Stimulated activated CD4-positive, alpha-beta T cell treated with anti-CD3 and anti-CD28 coated beads, Interleukin-4, amount 100 ng/mL, for 1 hour (primary cell): ENCODE measurements around the gene PRDM16.

Source experiments
- DNase-seq: peaks from one replicate; pipeline ENCODE4 v3.0.0-alpha.2; 2020

Gene PRDM16

GRCh38 chr1:3170561-3171453, 101.8 kb downstream of the PRDM16 start:
- DNase-seq: no peak

GRCh38 chr1:3171761-3172160, 102.8 kb downstream of the PRDM16 start:
- DNase-seq: no peak

- DNase-seq: no peak
Observed at GRCh38 chr1:3172431-3173380, 103.7 kb downstream of the PRDM16 start.

- DNase-seq: no peak
Observed at GRCh38 chr1:3173381-3173980, 104.5 kb downstream of the PRDM16 start.

DNA sequence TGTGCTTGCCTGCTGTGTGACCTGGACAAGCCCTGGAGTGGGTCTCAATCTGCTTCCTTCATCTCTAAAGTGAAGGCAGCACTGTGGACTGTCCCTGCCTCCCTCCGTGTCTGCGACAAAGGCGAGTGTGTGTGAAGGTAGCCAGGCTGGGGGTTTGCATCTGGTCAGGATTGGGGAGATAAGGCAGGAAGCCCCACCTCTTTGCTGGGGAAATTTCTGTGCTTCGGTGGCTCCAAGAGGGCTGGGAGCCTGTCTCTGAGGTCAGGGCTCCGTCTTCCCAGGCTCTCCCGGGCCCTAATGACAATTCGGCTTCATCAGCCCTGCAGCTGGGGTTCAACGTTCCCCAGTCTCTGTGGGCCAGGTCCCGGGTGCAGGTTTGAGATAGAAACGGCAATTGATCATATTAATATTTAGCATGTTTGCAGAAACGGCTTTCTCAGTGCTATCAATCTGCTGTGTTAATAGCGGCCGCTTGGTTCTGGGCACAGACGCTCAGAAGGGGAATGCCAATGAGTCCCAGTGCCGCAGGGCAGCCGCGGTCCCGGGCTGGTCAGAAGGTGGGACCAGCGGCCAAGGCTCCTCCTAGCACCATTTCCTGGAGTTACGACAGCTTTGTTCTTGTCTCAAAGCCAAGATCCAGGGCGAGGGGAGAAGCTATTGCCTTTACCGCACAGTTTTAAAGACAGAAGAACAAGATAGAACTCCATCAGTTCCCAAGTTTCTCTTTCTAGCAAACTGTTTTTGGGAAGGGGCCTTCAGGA, 105.7 kb downstream of the PRDM16 start:
- DNase-seq: no peak

GRCh38 chr1:3175486-3175885, 106.5 kb downstream of the PRDM16 start:
- no peak for DNase-seq

- DNase-seq: no peak
Observed at GRCh38 chr1:3176028-3176427, 107.0 kb downstream of the PRDM16 start.

- no peak for DNase-seq
Observed at GRCh38 chr1:3176820-3177219, 107.8 kb downstream of the PRDM16 start.

GRCh38 chr1:3178279-3178678, 109.3 kb downstream of the PRDM16 start:
- no peak for DNase-seq

DNA sequence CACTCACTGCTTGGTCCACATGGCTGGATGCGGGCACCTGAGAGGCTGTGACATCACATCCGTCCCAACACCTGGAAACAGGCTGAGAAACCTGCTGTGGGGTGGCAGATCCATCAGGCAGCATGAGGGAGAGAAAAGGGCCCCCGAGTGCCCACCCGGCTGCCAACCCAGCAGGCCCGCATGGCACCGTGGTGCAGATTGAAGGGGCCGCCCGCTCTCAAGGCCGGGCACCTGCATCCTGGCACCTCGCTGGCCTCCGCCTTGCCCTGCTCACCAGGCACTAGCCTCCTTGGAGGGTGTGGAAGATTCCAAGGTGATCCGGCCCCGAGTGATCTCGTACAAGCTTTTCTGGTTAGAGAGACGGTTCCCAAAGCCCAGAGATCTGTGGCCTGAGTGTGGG, 110.5 kb downstream of the PRDM16 start:
- no peak for DNase-seq

DNA sequence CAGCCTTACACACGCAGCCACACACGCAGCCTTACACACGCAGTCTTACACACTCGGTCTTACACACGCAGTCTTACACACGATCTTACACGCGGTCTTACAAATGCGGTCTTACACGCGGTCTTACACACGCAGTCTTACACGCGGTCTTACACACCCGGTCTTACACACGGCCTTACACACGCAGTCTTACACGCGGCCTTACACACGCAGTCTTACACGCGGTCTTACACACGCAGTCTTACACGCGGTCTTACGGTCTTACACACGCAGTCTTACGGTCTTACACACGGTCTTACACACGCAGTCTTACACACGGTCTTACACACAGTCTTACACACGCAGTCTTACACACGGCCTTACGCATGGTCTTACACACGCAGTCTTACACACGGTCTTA, 111.9 kb downstream of the PRDM16 start:
- DNase-seq: no peak

DNA sequence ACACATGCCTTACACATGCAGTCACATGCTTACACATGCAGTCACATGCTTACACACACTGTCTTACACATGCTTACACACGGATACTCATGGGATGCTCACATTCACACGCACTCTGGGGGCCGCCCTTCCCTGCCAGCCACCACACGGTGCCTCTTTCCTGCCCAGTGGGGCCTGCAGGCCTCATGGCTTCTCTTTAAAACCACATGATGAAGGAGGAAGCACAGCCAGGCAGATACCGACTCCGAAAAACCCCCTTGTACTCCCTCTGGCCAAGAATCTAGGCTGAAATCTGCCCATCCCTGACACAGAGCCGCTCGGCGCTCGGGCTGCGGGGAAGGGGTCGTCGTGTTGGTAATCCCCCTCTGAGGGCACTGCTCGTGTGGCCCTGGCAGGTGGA, 113.0 kb downstream of the PRDM16 start:
- DNase-seq: no peak

DNA sequence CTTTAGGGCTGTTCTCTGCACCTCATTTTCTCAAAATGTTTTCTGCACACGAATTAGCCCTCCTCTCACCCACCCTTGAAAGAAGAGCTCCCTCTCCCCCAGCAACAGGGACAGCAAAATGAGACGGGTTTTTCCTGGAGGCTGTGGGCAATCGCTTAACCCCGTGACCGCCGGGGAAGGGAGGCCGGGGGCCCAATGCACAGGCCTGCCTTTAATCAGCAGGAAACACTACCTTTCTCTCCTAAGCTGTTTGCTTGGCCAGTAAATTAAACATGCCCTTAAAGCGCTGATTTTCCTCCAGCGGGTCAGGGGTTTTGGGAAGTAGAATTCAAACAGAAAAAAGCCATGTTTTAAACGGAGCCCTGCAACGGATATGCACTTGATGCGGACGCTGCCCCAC, 114.4 kb downstream of the PRDM16 start:
- no peak for DNase-seq

- no peak for DNase-seq
Observed at GRCh38 chr1:3183813-3184212, 114.8 kb downstream of the PRDM16 start.

GRCh38 chr1:3184666-3185065, 115.7 kb downstream of the PRDM16 start:
- DNase-seq: no peak

DNA sequence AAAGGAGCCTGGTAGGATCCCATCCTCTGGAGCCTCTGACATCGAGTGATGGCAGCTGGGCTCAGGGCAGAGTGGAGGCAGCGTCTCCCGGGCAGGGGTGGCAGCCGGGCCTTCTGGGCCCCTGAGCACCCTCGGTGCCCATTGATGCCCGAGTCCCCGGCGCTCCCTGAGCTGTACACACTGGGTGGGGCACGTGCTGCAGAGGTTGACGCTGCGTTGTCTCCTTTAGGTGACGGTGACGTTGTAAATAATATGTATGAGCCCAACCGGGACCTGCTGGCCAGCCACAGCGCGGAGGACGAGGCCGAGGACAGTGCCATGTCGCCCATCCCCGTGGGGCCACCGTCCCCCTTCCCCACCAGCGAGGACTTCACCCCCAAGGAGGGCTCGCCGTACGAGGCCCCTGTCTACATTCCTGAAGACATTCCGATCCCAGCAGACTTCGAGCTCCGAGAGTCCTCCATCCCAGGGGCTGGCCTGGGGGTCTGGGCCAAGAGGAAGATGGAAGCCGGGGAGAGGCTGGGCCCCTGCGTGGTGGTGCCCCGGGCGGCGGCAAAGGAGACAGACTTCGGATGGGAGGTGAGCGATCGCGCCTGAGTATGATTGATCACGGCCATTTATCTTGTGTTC, 117.0 kb downstream of the PRDM16 start:
- DNase-seq: no peak

DNA sequence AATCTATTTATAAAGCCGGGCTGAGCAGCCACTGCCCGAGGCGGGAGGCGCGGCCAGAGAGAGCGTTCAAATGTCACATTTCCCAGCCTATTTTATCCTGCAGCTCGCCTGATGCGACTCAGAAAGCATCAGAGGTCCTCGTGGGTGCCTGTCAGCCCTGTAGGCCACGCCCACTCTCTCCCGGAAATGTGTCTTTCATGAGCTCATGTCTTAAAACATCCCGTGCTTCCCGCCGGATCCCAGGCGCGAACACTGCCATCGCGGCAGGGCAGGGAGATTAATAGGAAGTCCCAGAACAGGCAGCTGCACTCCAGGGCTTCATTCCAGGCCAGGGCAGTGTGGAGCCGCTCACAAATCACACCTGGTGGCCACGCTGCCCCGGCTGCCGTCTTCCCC, 117.5 kb downstream of the PRDM16 start:
- no peak for DNase-seq

- no peak for DNase-seq
Observed at GRCh38 chr1:3187415-3188149, 118.6 kb downstream of the PRDM16 start.

DNA sequence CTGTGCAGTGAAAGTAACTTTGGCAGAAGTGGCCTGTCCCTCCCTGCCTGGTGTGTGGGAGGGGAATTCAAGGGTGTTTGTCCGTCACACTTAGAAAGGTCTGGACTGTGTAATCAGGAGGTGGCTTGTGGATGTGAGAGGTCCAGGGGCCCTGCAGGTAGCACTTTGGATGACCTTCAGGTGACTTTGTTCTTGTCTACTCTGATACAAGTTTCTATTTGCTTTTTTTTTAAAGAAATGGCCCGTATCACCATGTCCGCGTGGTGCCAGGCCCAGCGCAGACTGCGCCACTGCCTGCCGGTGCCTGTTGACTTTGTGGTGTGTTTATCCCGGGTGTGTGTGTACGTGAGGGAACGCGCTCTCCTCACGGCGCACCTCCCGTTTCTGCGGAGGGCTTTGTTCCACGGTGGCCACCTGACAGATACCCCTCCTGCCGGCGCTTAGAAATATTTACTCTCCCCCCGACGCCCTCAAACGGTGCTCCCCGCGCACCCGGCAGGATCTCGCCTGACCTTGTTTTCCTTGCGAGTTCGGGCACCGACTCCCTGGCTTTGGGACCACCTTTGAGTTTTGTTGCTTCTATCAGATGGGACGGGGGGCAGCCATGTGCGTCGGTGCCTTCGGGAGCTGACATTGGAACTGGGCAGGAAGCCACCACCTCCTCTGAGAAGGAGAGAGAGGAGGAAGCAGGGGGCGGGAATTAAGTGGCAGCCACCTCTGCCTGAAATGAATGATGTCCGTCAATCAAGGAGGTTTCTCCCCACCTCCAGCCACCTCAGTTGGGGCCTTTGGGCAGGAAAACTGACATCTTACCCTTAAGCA, 119.4 kb downstream of the PRDM16 start:
- DNase-seq: no peak

DNA sequence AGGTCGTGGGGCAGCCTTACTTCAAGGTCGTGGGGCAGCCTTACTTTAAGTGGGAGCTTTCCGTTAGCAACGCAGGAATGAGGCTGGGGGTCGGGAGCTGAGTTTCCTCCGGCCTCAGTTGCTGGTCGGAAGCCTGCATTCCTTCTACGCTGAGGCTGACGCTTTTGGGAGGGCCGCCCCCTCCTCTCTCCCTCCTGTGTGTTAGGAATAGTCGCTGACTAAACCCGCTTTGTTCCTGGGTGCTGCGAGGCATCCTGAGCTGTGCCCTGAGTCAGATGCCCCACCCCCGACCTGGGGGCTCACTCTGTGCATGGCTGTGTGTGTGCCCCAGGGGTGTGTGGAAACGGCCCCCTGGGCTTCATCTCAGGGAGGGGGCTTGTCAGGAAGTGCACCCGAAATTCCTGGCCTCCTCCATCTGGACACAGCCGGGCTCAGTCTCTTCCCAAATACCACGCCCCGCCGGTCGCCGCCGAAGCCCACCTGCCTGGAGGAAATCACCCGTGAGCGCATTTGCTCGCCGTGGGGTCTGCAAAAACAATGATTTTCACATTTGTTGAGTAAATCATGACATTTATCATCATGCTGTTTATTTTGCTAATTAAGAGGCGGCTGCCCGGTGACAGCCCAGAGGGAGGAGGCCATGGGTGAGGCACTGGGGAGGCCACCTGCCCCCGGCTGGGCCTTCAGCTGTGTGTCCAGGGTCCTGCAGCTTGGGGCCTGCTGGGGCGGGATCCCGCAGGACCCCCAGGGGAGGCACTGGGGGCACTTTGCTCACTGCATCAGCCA, 121.4 kb downstream of the PRDM16 start:
- no peak for DNase-seq
